ENCODE data around the gene SEC61A1. TPM values are rescaled to one million over a fixed set of nuclear protein-coding genes. Genes with fewer than 3 reads are reported as not detected.

The SEC61A1 gene
- polyA plus RNA-seq, 3 donors, result 62.8 to 136 (median 114) TPM

- Histone ChIP-seq H3K9me3 (replicated peaks in 1 of 2; ENCODE audit: control insufficient read depth in 1 of 2, insufficient read depth in 1 of 2, low read length in 2 of 2) (no peaks in the 10 kb centered on the region), H3K27me3 (ENCODE audit: control insufficient read depth in 2 of 2, insufficient read depth in 2 of 2, low read length in 2 of 2) (no peaks in the 10 kb centered on the region), H3K9ac (ENCODE audit: insufficient read depth, low read length, poor library complexity, severe bottlenecking) (peak overlapping the region; percentile 74), H2AFZ (ENCODE audit: insufficient read depth, low read depth, low read length, poor library complexity, severe bottlenecking) (peak overlapping the region; percentile 85), H3K79me2 (ENCODE audit: insufficient read depth, low read length) (peaks cover 3% of the 10 kb centered on the region), H3K27ac (ENCODE audit: low read depth in 1 of 2, low read length in 2 of 2) (peak overlapping the region in 1 of 2 donors; percentile 77), H3K4me3 (replicated peaks in 1 of 3; ENCODE audit: low read depth in 2 of 3, low read length in 3 of 3) (peak overlapping the region; percentile 39 to 78 (median 40)), H4K20me1 (ENCODE audit: insufficient read depth, low read length) (peaks cover 15% of the 10 kb centered on the region), H3K36me3 (replicated peaks in 1 of 2; ENCODE audit: control insufficient read depth in 1 of 2, insufficient read depth in 2 of 2, low read length in 2 of 2) (peaks cover 18 to 42% of the 10 kb centered on the region in 2 donors), H3K4me1 (ENCODE audit: control insufficient read depth in 1 of 2, insufficient read depth in 2 of 2, low read length in 2 of 2) (peaks cover 30 to 51% of the 10 kb centered on the region in 2 donors), H3K4me2 (replicated peaks; ENCODE audit: extremely low read depth, low read length, poor library complexity, severe bottlenecking) (peak overlapping the region; percentile 90)
- DNase-seq, result peak; percentile 53 to 66 (median 65)
- H3K4me1 Mint-ChIP-seq, result peaks cover 37% of the 10 kb centered on the region
- peak overlapping the region; percentile 67 to 69 for H3K4me3 Mint-ChIP-seq
- 0% methylated on average over 3 of the region's 11 CpGs for WGBS (ENCODE audit: insufficient coverage)
- peak overlapping the region; percentile 64 to 87 (median 80) for H3K27ac Mint-ChIP-seq
- peaks cover 36 to 40% of the 10 kb centered on the region in 2 donors for H3K36me3 Mint-ChIP-seq
- H3K27me3 Mint-ChIP-seq (ENCODE audit: low read depth in 3 of 3), result peaks cover 0 to 2% (median 0%) of the 10 kb centered on the region in 3 donors
- no peak for TF ChIP-seq CTCF (IDR thresholded peaks at IDR 0.05)
- no peaks in the 10 kb centered on the region for H3K9me3 Mint-ChIP-seq
- intact Hi-C loops (cut with micrococcal nuclease), result loop anchor here (5.0 to 10.0 kb wide), 7 partner anchors 45 to 730 kb away; partner anchors contain the start of genes RUVBL1 (in 2 of the 2) and ABTB1 (in 1 of the 2)
Observed at GRCh38 chr3:128077202-128077624, 25.0 kb downstream of the SEC61A1 start.

GRCh38 chr3:128077665-128078064 lies 25.4 kb downstream of the SEC61A1 start:
- peak overlapping the region; percentile 64 to 87 (median 80) for H3K27ac Mint-ChIP-seq
- H3K4me3 Mint-ChIP-seq, result no peak overlapping the region
- peaks cover 35% of the 10 kb centered on the region for H3K4me1 Mint-ChIP-seq
- intact Hi-C loops (cut with micrococcal nuclease), result loop anchor here (5.0 to 10.0 kb wide), 7 partner anchors 45 to 730 kb away; partner anchors contain the start of genes RUVBL1 (in 2 of the 2) and ABTB1 (in 1 of the 2)
- peaks cover 40 to 41% of the 10 kb centered on the region in 2 donors for H3K36me3 Mint-ChIP-seq
- peaks cover 0 to 2% (median 0%) of the 10 kb centered on the region in 3 donors for H3K27me3 Mint-ChIP-seq (ENCODE audit: low read depth in 3 of 3)
- Histone ChIP-seq H2AFZ (ENCODE audit: insufficient read depth, low read depth, low read length, poor library complexity, severe bottlenecking) (peak overlapping the region; percentile 85), H3K27me3 (ENCODE audit: control insufficient read depth in 2 of 2, insufficient read depth in 2 of 2, low read length in 2 of 2) (no peaks in the 10 kb centered on the region), H3K4me1 (ENCODE audit: control insufficient read depth in 1 of 2, insufficient read depth in 2 of 2, low read length in 2 of 2) (peaks cover 30 to 48% of the 10 kb centered on the region in 2 donors), H3K4me3 (replicated peaks in 1 of 3; ENCODE audit: low read depth in 2 of 3, low read length in 3 of 3) (peak overlapping the region in 1 of 3 experiments; percentile 78), H4K20me1 (ENCODE audit: insufficient read depth, low read length) (peaks cover 11% of the 10 kb centered on the region), H3K79me2 (ENCODE audit: insufficient read depth, low read length) (peaks cover 3% of the 10 kb centered on the region), H3K4me2 (replicated peaks; ENCODE audit: extremely low read depth, low read length, poor library complexity, severe bottlenecking) (peak overlapping the region; percentile 90), H3K9me3 (replicated peaks in 1 of 2; ENCODE audit: control insufficient read depth in 1 of 2, insufficient read depth in 1 of 2, low read length in 2 of 2) (no peaks in the 10 kb centered on the region), H3K27ac (ENCODE audit: low read depth in 1 of 2, low read length in 2 of 2) (peak overlapping the region in 1 of 2 donors; percentile 77), H3K36me3 (replicated peaks in 1 of 2; ENCODE audit: control insufficient read depth in 1 of 2, insufficient read depth in 2 of 2, low read length in 2 of 2) (peaks cover 16 to 42% of the 10 kb centered on the region in 2 donors), H3K9ac (ENCODE audit: insufficient read depth, low read length, poor library complexity, severe bottlenecking) (peak overlapping the region; percentile 74)
- DNase-seq, result no peak
- no peak for TF ChIP-seq CTCF (IDR thresholded peaks at IDR 0.05)
- H3K9me3 Mint-ChIP-seq, result no peaks in the 10 kb centered on the region
- WGBS (ENCODE audit: insufficient coverage), result 38% methylated on average over 1 of the region's 1 CpG

All from CD14-positive monocyte (primary cell).